SK-N-DZ (cell line): ENCODE results near the gene VPS13A.
"Not testable (repeated sequence)": the region's sequence is repeated elsewhere in the genome, so short reads cannot be mapped to it uniquely, and the experiment has no call there.

Experiments used
- DNase-seq: peaks from one replicate; pipeline ENCODE4 v3.0.0-alpha.2; 2015; ENCODE audit warnings: low spot score

Gene VPS13A

DNA sequence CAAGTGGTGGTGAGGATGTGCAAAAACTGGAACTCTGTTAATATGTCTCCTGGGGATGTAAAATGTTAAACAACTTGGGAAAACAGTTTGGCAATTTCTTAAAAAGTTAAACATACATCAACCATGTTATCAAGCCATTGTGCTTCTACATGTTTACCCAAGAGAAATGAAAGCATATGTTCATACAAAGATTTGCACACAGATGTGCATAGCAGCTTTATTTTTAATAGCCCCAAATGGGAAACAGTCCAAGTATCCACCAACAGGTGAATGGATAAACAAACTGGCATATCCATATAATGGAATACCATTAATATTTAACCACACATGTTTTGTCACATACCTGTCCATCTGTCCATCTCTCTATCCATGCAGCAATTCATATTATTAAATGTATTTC lies 6.2 kb downstream of the VPS13A start:
- DNase-seq: no peak

DNA sequence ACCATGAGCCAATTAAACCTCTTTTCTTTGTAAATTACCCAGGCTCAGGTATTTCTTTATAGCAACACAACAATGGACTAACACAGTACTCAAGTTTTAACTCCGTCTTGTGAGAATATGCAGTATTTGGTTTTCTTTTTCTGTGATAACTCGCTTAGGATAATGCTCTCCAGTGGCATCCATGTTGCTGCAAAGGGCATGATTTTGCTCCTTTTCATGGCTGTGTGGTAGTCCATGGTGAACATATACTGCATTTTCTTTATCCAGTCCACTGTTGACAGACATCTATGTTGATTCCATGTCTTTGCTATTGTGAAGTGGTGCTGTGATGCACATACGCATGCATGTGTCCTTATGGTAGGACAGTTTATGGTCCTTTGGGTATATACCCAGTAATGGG lies 10.9 kb downstream of the VPS13A start:
- no peak for DNase-seq

DNA sequence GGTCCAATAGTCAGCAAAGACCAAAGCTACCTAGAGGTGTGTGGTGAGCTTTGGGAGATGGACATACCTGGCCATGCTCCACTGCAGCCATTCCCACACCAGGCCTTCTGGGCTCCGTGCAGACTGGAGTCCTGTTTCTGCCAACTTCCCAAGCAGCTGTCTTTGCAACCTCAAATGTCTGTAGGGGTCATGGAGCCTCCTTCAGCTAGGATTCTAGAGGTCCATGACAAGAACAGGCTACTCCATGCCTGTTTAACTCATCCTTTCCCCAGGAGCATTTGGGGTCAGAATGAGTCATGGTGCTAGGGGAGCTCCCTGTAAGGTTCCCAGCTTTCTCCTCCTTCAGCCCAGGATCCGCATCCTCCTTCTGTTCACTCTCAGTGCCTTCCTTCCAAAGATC lies 17.1 kb downstream of the VPS13A start:
- DNase-seq: no peak

DNA sequence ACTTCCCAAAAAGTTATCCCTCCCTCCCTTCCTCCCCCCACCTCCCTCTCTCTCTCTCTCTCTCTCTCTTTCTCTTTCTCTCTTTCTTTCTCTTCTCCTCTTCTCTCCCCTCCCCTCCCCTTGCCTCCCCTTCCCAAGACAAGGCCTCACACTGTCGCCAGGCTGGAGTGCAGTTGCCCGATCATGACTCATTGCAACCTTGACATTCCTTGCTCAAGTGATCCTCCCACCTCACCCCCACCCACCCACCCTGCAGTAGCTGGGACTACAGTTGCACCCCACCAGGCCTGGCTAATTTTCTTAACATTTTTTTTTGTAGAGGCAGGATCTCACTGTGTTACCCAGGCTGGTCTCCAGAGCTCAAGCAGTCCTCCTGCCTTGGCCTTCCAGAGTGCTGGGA lies 32.8 kb downstream of the VPS13A start:
- DNase-seq: no peak

- no peak for DNase-seq
These were observed 34.2 kb downstream of the VPS13A start for GRCh38 chr9:77211561-77211960.

DNA sequence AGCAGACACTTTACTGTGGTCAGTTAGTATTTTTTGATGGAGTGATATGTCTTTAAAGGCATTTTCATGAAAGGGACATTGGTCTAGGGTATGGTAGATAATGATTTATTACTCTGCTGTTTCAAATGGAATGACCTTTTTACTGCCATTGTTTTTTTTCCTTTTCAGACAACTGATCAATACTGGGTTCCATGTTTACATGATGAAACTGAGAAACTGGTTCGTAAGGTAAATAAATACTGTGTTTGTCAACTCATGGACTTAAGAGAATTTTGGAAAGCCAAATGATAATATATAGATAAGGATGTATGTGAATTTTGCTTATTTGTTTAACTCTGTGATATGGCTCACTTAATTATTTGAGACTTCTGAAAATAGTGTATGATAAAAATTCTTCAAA lies 35.5 kb downstream of the VPS13A start:
- no peak for DNase-seq

DNA sequence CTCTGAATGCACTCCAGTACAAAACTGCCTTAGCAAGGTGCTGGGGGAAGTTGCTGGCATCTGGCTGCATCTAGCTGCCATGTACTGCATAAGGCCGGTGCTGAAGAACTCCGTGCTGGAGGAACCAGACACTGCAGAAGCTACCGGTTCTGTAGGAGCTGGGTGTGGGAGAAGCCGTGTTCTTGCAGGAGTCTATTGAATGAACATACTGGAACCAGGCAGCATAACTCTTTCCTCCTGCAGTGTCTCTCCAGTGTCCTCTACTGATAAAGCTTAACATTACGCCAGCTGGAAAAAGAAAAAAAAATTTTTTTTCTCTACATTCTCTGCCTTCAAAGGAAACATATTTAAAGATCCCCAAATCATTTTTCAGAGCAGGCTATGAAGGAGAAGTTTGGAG lies 38.5 kb downstream of the VPS13A start:
- no peak for DNase-seq

- DNase-seq: no peak
These were observed 41.3 kb downstream of the VPS13A start for GRCh38 chr9:77218612-77219011.

- DNase-seq: no peak
These were observed 44.1 kb downstream of the VPS13A start for GRCh38 chr9:77221431-77221830.

DNA sequence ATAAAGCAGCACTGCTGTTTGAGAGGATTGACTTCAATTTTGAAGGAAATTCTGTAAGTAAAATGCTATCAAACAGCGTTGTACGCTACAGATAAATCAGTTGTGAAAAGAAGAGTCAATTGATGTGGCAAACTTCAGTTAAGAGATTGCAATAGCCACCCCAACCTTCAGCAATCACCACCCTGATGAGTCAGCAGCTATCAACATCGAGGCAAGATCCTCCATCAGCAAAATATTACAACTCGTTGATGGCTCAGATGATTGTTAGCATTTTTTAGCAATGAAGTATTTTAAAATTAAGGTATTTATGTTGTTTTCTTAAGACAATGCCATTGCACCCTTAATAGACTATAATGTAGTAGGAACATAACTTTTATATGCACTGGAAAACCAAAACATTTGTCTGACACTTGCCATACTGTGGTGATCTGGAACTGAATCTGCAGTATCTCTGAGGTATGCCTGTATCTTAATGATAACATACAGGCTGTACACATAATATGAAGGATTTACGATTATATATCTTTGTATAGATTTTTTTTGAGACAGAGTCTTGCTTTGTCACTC lies 47.5 kb downstream of the VPS13A start:
- DNase-seq: no peak

- DNase-seq: no peak
These were observed 59.4 kb downstream of the VPS13A start for GRCh38 chr9:77236693-77237092.

- no peak for DNase-seq
These were observed 60.6 kb downstream of the VPS13A start for GRCh38 chr9:77237896-77238295.

DNA sequence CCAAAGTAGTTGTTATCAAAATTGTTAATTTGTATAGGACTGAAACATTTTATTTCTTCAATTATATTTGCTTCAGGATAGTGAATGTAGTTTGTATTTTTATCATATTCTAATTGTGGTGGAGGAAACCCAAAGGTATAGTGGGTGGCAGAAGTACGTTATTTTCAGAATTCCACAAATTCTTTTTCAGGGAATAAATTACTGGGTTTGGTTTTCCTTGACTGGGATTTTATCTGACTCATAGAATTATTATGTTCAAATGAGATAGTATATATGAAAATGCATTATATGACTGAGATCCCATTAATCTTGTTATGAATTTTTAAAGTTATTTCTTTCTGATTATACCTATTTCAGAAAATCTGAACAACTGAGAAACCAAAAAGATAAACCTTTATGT lies 73.7 kb downstream of the VPS13A start:
- DNase-seq: no peak

DNA sequence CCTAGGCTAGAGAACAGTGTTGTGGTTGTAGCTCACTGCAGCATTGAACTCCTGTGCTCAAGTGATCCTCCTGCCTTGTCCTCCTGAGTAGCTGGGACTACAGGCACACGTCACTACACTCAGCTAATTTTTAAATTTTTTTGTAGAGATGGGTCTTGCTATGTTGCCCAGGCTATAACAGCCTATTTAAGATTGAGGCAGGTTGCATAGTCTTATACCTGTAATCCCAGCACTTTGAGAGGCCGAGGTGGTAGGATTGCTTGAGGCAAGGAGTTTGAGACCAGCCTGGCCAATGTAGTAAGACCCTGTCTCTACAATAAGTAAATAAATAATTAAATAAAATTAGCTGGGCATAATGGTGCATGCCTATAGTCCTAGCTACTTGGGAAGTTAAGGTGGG lies 79.9 kb downstream of the VPS13A start:
- DNase-seq: no peak

- DNase-seq: no peak
These were observed 84.3 kb downstream of the VPS13A start for GRCh38 chr9:77261605-77262004.

GRCh38 chr9:77267762-77268161 lies 90.4 kb downstream of the VPS13A start:
- not testable (repeated sequence) for DNase-seq

DNA sequence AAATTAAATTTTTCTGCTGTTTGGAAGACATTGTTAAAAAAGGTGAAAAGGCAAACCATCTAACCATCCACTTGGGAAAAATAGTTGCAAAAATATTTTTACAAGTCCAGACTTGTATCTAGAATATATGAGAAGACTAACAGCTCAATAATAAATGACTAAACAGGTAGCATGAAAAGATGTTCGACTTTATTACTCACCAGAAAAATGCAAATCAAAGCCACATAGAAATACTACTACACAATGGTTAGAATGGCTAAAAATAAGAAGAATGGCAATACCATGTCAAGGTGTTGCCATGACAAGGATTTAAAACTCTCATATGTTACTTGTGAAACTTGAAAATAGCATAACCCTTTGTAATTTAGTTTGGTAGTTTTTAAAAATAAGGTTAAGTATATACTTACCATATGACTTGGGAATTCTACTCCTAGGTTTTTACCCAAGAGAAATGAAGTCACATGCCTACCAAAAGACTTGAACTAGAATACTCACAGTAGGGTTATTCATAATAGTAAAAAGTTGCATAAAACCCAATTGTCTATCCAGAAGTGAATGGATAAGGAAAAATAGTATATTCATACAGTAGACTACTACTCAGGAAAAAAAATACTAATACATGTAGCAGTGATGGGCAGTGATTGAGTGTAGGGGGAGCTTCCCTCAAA lies 93.8 kb downstream of the VPS13A start:
- DNase-seq: no peak

DNA sequence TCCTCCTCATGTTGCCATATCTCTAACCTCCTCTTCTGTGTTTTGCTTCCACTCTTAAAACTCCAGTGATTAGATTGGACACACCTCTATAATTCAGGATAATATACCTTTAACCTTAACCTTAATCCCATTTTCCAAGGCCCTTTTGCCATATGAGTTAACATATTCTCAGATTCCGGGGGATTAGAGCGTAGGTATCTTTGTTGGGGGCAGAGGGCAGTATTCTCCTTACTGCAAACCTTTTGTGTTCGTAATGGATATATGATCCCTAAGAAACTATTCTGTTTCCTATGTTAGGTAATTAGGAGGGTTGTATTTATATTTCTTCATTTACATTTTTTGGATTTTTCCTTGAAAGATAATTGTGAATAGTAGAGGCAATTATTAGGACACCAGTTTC lies 99.5 kb downstream of the VPS13A start:
- DNase-seq: no peak

- DNase-seq: no peak
These were observed 100.4 kb downstream of the VPS13A start for GRCh38 chr9:77277719-77278118.

DNA sequence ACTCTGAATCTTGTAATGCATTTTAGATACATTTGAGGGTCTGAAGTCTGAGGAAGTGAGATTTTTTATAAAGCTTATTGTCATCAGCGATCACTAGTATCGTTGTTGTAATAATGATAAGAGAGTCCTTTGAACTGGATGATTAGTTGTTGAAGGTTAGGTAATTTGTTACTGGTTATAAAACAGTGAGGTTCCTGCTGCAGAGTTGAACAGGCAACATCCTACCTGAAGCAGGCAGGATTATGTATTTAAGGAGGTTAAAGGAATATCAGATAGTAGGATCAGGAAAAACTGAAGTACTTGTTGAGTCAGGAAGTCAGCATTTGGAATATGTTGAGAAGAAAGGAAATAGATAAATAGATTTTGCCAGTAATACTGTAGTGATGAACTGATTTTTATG lies 106.7 kb downstream of the VPS13A start:
- no peak for DNase-seq

GRCh38 chr9:77284616-77285015 lies 107.3 kb downstream of the VPS13A start:
- DNase-seq: no peak

GRCh38 chr9:77290373-77290772 lies 113.0 kb downstream of the VPS13A start:
- no peak for DNase-seq

DNA sequence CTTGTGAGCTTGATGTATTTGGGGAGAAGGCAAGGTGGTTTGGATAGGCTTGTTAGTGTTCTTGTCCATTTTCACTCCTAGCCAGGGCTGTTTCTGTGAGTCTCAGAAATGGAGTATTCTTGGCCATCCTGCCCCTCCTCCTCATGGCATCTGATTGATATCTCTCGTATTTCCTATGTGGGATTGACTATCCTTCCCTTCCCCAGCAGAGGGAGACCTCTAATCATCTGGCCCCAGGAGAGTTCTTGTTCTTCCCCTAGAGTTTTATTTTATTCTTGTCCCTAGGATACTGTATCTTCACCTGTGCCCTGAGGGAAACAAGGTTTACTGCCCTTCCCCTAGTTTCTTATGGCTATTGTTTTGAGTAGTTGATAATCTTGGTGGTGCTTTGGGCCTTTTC lies 114.4 kb downstream of the VPS13A start:
- DNase-seq: peak; percentile 16

DNA sequence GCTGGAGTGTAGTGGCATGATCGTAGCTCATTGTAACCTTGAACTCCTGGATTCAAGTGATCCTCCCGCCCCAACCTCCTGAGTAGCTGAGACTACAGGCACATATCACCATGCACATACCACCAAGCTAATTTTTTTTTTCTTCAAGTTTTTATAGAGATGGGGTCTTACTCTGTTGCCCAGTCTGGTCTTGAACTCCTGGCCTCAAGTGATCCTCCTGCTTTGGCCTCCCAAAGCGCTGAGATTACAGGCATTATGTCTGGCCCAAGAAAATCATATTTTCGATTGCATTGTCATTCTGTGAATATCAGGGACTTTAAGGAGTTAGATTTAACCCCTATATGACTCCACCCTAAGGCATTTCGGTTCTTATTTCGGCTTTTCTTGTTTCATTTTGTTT lies 116.6 kb downstream of the VPS13A start:
- DNase-seq: no peak
